SK-N-DZ (cell line): ENCODE results near the gene POM121L2. TPM values are rescaled to one million over a fixed set of nuclear protein-coding genes. Genes with fewer than 3 reads are reported as not detected.
A peak's percentile ranks its signal among the peaks of the same experiment; 100 is the strongest.

ENCODE experiments used
- DNase-seq: peaks from one replicate; pipeline ENCODE4 v3.0.0-alpha.2; 2015; ENCODE audit warnings: low spot score
- polyA plus RNA-seq, 2 experiments: library from polyadenylated mRNA; depleted of rRNA; stranded (reverse); fragments of >200 nt; gene quantifications; 2 replicates each; pipeline ENCODE4 v1.2.3, GENCODE V29; 2014

POM121L2 gene
- not detected in 2 replicates for polyA plus RNA-seq (2014; cell fraction: cytosol; rRNA removed)
- not detected in 2 replicates for polyA plus RNA-seq (2014; cell fraction: nucleus; rRNA removed)

- peak; percentile 51 for DNase-seq
These were observed at the start of gene POM121L2 for GRCh38 chr6:27312146-27312949. POM121L2 (minus strand) TSS chr6:27312273; CDS start chr6:27312170, 103 bp downstream.

GRCh38 chr6:27359231-27359630 is 47.2 kb upstream of the POM121L2 start:
- DNase-seq: no peak

DNA sequence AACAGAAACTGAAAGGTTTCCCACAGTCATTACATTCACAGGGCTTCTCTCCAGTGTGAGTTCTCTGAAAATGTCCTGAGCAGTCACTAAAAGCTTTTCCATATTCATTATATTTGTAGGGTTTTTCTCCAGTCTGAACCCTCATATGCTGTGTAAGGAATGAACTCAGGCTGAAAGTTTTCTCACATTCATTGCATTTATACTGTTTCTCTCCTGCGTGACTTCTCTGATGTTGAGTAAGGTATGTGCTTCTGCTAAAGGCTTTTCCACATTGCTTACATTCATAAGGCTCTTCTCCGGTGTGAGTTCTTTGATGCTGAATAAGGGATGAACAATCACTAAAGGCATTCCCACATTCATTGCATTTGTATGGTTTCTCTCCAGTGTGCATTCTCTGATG is 46.7 kb upstream of the POM121L2 start:
- no peak for DNase-seq

DNA sequence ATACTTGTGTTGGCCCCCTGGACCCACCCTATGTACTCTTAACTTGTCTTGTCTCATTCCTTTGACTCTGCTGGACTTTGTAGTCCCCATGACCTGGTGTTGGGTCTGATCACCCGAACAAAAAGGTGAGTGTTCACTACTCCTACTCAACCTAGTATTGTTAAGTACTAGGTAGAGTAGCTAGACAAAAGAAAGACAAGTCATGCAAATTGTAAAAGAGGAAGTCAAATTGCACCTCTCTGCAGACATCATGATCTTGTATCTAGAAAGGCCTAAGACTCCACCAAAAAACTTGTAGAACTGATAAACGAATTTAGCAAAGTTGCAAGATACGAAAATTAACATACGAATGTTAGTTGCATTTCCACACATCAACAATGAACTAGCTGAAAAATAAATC is 40.8 kb upstream of the POM121L2 start:
- no peak for DNase-seq

DNA sequence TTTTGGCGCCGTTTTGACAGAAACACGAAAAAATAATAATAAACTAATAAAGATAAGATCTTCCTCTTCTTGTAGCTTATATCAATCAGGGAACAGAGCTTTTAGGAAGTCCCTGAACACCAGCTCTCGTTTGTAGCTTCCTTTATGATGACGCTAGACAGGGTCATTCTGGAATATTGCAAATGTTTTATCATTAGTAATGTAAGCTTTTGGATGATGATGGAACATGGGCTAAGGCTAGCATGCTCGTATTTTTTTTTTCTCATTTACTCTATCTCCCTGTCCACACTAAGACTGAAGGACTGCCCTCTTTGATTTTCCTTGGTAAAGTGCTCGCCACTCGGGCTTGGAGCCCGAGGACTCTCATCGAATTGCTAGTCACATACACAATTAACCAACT is 22.1 kb upstream of the POM121L2 start:
- no peak for DNase-seq

DNA sequence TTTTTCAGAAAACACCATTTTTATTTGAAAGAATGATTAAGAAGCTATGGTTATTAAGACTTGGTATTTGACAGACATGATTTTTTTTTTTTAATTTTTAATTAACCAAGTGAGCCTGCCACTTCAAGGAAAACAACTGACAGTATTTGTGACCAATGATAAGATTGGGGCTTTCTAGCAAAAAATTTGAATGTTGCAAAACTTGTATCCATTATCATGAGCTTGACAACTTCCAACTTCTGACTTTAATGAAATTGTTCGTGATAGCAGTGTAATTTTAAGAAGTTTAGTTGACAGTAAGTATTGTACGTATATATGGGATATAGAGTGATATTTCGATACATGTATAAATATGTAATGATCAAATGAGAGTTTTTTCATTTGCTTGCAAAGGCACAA is 21.6 kb upstream of the POM121L2 start:
- DNase-seq: no peak

DNA sequence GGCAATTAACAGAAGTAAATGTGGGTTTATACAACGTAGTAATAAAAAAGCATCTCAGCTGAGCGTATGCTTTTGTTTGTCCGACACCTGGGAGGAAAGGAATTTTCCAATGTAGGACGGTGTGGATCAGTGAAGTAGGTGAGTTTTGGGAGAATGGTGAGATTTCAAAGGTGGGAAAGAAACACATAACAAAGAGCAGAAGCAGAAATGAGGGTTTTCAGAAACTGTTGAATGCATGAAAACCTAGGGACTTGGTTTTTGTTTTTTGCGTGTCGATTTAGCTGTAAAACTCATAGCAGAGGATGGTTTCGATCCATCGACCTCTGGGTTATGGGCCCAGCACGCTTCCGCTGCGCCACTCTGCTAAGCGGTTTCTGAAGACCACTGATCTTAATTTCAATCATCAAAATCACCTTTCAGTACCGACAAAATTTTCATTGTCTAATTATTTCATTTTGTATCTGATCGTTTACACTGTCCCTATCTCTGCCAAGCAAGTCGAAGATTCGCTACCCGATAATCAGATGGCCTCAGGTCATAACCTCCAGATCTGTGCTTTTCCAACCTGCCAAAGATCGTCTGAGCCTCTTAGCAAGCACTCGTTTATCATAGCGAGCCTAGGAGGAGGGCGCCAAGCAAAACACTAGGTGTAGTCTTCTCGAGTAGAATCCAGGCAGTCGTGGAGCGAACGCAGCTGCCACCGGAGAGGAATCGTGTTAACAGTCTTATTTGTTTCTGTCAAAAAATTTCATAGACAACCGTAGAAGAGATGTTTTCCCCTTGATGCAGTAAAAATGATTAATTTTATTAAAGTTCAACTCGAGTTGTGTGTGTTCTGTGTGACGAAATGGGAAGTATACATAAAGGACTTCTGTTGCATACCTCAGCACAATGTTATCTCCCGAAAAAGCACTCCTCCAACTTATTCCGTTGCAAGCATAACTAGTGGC is 20.9 kb upstream of the POM121L2 start:
- DNase-seq: peak; percentile 13

GRCh38 chr6:27327023-27327738 is 15.1 kb upstream of the POM121L2 start:
- DNase-seq: no peak

- DNase-seq: no peak
These were observed 9.8 kb upstream of the POM121L2 start for GRCh38 chr6:27321901-27322300.

DNA sequence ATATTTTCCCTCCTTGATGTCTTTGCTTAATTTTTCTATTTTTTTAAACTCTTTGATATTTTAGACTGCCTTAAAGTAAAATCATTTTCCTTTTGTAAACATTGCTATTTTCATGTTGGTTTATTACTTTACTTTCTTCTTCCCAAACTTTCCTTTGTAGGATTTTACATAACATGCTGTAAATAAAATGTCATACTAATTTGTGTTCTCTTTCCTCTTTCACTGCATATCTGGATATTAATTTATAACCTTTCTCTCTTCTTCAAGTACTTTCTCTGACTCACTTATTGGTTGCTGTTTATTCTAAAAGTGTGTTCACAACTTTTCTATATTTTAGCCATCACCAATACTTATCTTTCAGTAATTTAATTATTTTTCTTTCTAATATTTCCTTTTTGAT is 9.3 kb upstream of the POM121L2 start:
- no peak for DNase-seq

- no peak for DNase-seq
These were observed 6.9 kb upstream of the POM121L2 start for GRCh38 chr6:27318973-27319372.

DNA sequence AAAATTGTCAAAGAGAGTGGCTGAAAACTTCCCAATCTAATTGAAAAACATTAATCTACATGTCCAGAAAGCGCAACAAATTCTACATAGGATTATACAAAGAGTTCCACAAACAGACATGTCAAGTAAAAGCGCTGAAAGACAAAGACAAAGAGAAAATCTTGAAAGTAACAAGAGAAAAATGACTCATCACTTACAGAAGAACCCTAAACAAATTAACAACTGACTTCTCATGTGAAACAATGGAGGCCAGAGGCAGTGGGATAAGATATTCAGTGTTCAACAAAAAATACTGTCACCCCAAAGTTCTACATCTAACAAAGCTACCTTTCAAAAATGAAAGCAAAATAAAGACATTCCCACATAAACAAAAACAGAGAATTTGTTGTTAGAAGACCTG is 2.0 kb upstream of the POM121L2 start:
- DNase-seq: no peak

GRCh38 chr6:27312950-27313271 is 838 bp upstream of the POM121L2 start:
- DNase-seq: no peak

DNA sequence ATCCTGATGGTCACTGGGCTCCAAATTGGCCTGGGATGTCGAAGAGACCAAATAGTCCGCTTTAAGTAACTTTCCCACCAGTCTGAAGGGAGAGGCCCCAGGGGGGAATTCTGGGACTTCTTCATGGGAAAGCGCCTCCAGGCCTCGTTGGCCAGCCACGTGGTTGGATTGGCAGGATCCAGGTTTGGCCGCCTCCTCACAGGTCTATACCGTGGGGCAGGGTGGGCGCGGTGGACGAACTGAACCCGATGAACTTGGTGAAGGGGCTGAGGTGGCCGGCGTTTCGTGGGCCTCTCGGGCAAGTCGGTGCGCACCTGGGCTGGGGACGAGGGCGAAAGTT is 297 bp downstream of the POM121L2 start:
- no peak for DNase-seq

- no peak for DNase-seq
These were observed 8.3 kb downstream of the POM121L2 start for GRCh38 chr6:27303613-27304272.

GRCh38 chr6:27297857-27298730 is 14.0 kb downstream of the POM121L2 start:
- peak; percentile 10 for DNase-seq

DNA sequence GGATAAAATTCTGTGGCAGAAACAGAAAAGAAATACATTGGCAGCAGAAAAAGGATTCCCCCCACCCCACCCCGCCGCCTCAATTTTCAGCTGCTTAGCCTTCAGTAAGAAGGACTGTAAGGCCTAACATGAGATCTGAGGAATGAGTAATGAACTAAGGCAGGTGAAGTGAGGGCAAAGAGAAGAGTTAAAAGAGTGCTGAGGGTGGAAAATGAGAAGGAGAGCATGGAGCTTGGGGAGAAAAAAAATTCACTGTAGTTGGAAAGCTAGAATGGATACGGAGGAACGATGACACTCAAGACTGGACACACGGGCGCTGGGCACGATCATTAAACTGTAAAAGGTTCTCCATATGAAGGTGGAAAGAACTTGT is 14.6 kb downstream of the POM121L2 start:
- no peak for DNase-seq

DNA sequence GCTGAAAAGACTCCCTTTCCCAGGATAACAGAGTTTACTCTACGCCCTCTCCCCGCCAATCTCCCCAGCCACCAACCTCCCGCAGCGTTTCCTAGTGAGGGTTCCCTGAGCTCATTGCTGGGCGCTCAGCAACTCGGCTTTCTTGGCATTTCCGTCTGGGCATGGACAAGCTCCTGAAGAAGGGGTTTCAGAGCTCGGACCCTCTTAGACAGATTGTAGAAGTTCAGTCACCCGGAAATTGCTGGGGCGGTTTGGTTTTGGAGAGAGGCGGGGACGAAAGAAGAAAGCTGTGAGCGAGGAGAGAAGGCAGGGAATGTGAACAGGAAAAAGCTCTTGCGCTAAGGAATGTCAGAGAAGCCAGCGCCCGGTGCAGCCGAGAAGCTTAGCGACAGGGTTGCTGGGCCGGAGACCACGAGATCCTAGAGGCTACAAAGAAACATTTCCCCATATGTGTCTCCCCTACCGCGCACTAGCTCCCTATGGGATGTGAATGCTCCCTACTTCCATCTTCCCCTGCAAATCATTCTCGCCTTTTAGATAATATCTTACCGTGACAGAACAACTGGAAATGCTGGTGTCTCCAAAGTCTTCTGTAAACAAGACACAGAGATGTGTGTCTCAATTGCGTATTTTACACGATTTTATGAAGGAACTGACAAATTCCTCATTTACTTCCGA is 15.8 kb downstream of the POM121L2 start:
- DNase-seq: peak; percentile 6

- no peak for DNase-seq
These were observed 16.6 kb downstream of the POM121L2 start for GRCh38 chr6:27295301-27296079.
